Fibroblast of the conjunctiva (primary cell): ENCODE measurements around the gene HDAC5.

Source experiments
- DNase-seq: peaks from one replicate; pipeline ENCODE4 v3.0.0-alpha.2; 2010; ENCODE audit warnings: low read depth

The HDAC5 gene

GRCh38 chr17:44029736-44030135 lies 93.7 kb downstream of the HDAC5 start:
- no peak for DNase-seq
